Kidney capillary endothelial cell (primary cell): Measurements from ENCODE around the gene CCDC24.

ENCODE experiments used
- DNase-seq: peaks from one replicate; pipeline ENCODE4 v3.0.0-alpha.2; 2018; ENCODE audit warnings: low spot score

Gene CCDC24

DNA sequence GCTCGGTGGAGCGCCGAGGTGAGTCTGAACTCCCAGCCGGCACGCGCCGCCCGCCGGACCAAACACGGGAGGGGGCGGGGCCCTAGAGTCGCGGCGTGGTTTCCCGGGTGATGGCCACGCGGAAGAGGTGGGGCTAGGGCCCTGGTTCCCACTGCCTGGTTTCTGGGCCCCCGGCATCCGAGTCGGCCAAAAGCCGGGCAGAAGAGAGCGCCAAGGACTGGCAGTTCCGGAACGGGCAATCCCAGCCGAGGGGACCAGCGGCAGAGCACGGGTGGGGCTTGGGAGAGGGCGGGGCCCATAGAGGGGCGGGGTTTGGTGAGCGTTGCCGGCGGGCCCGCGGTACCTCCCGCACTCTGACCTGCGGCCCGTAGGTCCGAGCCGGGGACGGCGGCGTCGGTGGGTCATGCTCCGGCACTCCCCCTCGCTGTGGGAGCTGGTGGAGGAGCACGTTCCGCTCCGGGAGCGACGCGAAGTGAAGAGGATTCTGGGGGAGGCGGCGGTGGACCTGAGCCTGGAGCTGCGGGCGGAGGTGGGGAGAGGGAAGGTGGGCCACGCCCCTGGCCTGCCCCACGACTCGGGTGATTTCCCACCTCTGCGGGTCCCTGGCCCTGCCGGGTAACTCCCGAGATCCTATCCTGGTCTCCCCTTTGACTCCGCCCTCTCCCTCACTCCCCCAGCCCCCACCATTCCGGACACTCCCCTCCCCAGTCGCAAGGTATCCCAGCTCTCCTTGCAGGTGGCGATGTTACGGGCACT lies at the start of gene CCDC24:
TSS of gene CCDC24 (plus strand) at position 124 of the 756 bp plus-strand sequence. CDS start at position 404, 280 bp downstream.
- no peak for DNase-seq

DNA sequence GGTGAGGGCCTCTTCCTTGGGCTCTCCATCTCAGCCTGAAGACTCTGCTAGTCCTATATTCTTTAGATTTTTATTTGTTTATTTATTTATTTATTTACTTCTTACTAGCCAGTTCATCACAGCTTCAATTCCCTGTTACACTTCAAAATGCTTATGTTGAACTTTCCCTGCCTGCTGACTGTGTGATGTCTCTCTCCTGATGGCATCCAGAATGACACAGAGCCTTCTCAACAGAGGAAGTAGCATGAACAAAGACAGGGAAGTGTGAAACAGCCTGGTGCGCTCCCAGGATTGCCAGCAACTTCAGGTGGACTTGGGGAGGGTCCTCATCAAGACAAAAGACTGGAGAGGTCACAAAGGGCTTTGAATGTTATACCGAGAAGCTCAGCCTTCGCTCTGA lies 49.0 kb upstream of the CCDC24 start:
- no peak for DNase-seq

GRCh38 chr1:43944860-43945259 lies 46.5 kb upstream of the CCDC24 start:
- no peak for DNase-seq

- DNase-seq: no peak
Measured at GRCh38 chr1:43945674-43946235, 45.6 kb upstream of the CCDC24 start.

DNA sequence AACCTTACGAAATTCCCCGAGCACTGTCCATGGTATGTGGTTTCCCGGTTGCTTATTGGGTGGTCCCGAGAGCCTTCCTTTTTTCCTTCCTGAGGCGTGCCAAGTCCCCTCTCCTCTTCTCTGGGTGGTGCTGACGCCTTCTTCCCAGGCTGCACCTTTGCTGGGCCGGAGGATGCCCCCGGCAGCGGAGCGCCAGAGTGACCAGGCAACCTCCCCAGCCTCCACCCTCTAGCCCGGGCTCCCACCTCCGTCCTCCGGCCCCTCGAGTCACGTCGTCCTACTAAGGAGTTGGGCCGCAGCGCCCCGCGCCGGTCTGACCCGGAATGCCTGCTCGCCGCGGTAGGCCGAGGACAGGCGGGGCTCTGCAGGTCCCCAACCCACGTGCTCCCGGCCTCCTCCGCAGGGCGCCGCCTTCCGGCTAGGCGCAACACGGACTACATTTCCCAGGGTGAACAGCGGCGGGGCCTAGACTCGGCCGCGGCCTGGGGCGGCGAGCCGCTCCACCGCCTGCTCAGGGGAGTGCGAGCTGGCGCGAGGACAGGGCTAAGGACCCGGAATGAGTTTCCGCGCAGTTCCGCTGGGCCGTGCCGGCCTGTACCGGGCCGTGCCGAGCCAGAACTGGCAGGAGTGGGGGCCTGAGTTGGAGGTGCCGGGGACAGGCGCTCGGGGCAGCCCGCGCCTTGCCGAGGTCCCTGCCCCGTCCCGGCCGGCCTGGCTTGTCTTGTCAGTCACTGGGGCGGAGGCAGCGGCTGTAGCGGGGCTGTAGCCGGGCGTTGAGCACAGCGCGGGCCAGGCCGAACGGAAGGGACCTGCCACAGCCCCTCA lies 45.0 kb upstream of the CCDC24 start, which contains the start of gene IPO13:
TSS of gene IPO13 (plus strand) at position 715 of the 825 bp plus-strand sequence. CDS start 651 bp downstream, outside the sequence.
- DNase-seq: peak; percentile 93

DNA sequence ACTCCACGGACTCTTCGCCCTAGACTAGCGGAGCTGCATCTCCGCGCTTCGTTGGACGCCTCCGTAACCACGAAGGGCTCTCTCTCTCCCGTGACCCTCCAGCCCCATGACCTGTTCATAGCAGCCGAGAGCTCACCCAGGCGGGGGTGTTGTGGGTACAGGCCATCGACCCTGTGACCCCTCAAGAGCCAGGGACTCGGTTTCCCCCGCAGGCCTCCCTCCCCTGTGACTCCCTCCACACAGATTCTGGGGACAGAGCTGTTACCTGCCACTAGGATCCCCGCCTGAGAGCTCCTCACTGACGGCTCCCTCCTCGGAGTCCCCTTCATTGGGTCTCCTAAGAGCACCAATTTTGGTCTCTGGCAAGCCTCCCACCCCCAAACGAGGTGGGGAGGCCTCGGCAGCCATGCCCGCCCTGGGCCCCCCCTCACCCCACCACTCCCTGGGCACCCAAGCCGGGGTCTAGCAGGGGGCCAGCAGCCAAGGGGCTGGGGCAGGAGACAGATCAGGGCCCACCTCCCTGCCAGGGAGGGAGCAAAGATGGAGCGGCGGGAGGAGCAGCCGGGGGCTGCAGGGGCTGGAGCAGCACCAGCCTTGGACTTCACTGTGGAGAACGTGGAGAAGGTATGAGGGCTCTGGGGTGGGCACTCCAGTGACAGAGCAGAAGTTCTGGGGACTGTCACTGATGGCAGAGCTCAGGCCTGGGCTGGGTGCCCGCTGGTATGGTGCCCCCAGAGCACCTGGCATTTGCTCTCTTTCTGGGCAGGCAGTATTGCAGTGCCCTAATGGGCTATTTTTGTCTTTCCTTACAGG lies 44.1 kb upstream of the CCDC24 start:
- DNase-seq: no peak

- DNase-seq: no peak
Measured at GRCh38 chr1:43947874-43948437, 43.4 kb upstream of the CCDC24 start.

DNA sequence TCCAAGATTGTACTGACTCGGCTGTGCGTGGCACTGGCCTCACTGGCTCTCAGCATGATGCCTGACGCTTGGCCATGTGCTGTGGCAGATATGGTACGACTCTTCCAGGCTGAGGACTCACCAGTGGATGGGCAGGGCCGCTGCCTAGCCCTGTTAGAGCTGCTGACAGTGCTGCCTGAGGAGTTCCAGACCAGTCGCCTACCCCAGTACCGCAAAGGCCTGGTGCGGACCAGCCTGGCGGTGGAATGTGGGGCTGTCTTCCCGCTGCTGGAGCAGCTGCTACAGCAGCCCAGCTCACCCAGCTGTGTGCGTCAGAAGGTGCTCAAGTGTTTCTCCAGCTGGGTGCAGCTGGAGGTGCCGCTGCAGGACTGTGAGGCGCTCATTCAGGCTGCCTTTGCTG lies 41.7 kb upstream of the CCDC24 start:
- no peak for DNase-seq

DNA sequence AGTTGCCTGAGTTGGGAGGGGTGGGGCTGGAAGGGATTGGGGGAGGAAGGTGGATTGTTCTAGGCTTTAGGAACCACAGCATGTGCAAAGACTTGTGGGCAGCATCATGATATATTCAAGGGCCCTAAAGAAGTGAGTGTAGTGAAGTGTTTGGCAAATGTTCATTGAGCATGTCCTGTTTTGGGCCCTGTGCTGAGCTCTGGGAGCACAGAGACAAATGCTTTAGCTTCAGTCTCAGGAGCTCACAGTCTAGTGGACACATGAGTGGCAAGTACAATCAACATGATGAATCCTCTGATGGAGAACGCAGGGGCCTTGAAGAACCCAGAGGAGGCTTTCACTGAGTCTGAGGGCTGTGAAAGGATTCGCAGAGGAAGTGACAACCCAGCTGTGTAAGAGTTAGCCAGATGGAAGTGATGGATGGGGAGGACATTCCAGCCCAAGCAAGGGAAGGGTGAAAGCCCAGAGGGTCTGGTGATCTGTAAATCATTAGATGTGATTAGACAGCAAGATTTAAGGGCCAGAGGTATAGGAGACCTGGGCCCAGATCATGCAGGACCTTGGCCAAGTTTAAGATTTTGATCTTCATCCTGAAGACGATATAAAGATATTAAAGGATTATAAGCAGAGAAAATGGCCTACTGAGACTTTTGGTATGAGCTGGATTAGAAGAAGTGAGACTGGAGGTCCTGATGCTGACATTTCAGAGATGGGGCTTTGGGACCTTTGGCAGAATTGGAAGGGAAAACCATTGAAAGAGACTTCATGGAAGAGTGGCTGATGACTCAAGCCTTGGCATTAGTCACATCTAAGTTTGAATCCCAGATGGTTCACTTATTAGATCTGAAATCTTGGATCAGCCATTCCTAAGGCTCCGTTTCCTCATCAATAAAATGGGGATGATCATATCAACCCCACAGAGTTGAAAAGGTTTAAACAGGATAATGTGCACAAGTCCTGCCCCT lies 40.1 kb upstream of the CCDC24 start:
- DNase-seq: no peak

DNA sequence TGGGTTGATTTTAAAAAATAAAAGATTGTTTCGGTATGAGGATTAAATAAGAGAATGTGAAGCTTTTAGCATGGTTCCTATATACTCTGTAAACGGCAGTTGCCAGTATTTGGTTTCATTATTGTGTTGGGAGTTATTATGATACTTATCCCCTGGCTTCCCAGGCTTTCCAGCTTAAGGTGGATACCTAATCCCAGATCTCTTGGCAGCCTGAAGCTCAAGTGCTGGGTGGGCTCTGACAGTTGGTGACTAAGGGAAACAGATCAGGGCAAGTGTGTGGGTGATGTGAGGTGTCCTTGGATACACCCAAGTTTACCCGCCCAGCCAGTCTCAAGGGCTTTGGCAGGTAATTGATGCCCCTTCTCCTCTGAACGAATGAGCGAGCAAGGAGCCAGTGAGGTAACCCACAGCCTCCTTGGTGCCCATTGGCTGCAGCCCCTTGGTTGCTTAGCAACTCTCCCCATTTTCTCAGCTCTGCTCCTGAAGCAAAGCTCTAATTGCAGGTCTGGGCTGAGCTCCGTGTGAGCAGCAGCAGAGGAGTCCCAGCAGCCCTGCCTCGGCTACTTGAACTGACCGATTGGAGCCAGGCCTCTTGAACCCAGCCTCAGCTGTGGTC lies 38.6 kb upstream of the CCDC24 start:
- no peak for DNase-seq

GRCh38 chr1:43953361-43953760 lies 38.0 kb upstream of the CCDC24 start:
- DNase-seq: no peak

- DNase-seq: no peak
Measured at GRCh38 chr1:43954036-43954435, 37.4 kb upstream of the CCDC24 start.

DNA sequence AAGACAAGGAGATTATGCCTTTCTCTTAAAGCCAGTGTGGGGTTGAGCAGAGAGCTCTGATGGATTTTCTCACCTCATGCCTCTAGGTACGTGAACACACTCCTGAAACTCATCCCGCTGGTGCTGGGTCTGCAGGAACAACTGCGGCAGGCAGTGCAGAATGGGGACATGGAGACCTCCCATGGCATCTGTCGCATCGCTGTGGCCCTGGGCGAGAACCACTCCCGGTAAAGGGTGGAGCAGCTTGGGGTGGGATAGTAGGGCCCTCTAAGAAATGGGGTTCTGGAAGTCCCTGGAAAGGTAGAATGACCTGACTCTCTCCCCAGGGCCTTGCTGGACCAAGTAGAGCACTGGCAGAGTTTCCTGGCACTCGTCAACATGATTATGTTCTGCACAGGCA lies 35.2 kb upstream of the CCDC24 start:
- no peak for DNase-seq

DNA sequence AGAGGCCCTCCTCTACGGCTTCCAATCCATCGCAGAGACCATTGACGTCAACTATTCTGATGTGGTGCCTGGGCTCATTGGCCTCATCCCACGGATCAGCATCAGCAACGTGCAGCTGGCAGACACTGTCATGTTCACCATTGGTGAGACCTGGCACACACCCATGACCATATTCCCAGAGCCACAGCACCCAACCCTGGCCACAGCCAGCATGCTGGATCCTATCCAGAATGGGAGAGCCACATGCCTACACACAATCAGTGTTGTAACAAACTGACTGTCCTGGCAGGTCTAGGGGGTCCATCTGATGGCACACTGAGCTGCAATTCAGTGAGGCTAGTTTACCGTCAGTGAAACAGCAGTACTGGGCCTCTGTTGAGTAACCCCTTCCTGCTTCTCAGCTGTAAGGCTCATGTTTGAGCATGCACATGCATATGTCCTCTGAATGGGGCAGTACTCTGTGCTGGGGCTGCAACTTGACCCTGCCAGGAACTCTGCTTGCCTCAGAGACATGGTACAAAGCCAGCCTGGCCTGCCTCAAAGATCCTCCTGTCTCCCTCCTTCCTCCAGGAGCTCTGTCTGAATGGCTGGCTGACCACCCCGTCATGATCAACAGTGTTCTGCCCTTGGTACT lies 33.9 kb upstream of the CCDC24 start:
- no peak for DNase-seq

- DNase-seq: no peak
Measured at GRCh38 chr1:43958351-43959255, 32.8 kb upstream of the CCDC24 start.

GRCh38 chr1:43960798-43961197 lies 30.6 kb upstream of the CCDC24 start:
- DNase-seq: no peak

- DNase-seq: no peak
Measured at GRCh38 chr1:43961692-43962091, 29.7 kb upstream of the CCDC24 start.

- no peak for DNase-seq
Measured at GRCh38 chr1:43962324-43962723, 29.1 kb upstream of the CCDC24 start.
